Activated CD4-positive, alpha-beta T cell treated with anti-CD3 and anti-CD28 coated beads, Interleukin-2, amount 50 U/mL, for 16 hours (primary cell): ENCODE measurements around the gene SLC29A4.
A peak's percentile ranks its signal among the peaks of the same experiment; 100 is the strongest.
"Not testable (repeated sequence)": the region's sequence is repeated elsewhere in the genome, so short reads cannot be mapped to it uniquely, and the experiment has no call there.

Experiments
- DNase-seq: peaks from one replicate; pipeline ENCODE4 v3.0.0-alpha.2; 2020

Gene SLC29A4

GRCh38 chr7:5274985-5275431, 7.7 kb upstream of the SLC29A4 start:
- DNase-seq = not testable (repeated sequence)

- not testable (repeated sequence) for DNase-seq
These were observed 7.2 kb upstream of the SLC29A4 start for GRCh38 chr7:5275510-5275909.

- not testable (repeated sequence) for DNase-seq
These were observed 6.6 kb upstream of the SLC29A4 start for GRCh38 chr7:5276123-5276522.

GRCh38 chr7:5276611-5277010, 6.1 kb upstream of the SLC29A4 start:
- no peak for DNase-seq

- DNase-seq = no peak
These were observed 4.0 kb upstream of the SLC29A4 start for GRCh38 chr7:5278766-5279165.

DNA sequence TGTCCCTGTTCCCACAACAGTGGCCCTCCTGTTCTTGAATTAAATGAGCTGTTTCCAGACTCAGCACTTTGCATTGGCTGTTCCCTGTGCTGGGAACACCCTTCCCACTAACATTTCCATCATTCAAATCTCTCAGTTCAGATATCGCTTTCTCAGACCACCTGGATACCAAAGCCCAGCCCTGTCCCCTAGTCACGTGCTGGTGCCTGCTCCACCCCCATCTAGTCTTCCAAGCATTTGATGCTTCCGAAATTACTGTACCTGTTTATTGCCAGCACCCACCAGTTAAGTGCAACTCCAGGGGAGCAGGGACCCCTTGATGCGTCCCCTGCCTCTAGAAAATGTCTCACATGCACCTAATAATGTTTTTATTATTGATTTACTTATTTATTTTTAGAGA, 3.0 kb upstream of the SLC29A4 start:
- DNase-seq = no peak

GRCh38 chr7:5281598-5282500, 894 bp upstream of the SLC29A4 start:
- not testable (repeated sequence) for DNase-seq

DNA sequence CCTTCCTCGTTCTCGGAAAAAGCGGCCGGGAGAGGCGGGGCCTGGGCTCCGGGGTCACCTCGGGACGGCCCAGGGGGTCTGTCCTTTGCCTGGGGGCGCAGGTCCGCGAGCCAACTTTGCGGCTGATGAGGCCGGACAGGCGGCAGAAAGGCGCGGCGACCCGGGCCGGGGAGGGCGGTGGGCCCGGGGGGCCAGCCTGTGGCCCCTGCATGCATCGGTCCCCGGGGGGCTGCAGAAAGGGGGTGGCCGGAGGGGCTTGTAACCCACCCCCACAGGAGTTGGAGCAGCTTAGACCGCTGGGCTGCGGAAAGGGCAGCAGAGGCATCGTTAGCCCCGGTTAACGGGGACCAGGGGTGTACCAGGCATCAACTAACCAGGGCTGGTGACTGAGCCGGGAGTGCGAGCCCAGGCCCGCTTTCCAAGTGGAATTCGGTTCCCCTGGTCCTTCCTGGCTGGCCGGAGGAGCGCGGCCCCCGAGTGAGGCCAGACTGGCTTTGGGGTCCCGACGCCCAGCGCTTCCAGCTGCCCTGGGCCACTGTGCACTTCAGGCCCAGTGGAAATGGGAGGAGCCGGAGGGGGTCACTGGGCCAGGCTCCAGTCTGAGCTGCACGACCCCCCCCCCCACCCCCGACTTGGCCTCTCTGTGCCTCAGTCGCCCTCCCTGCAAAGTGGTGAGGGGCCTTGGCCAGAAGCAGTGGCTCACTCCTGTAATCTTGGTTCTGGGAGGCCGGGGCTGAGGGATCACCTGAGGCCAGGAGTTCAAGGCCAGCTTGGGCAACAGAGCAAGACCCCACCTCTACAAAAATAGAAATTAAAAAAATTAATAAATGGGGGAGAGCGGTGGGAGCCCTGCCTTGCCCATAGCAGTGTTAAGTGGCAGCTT, 919 bp downstream of the SLC29A4 start:
- no peak for DNase-seq

GRCh38 chr7:5284304-5285281, 1.9 kb downstream of the SLC29A4 start:
- DNase-seq = peak; percentile 24

GRCh38 chr7:5286933-5287332, 4.2 kb downstream of the SLC29A4 start:
- DNase-seq = no peak

DNA sequence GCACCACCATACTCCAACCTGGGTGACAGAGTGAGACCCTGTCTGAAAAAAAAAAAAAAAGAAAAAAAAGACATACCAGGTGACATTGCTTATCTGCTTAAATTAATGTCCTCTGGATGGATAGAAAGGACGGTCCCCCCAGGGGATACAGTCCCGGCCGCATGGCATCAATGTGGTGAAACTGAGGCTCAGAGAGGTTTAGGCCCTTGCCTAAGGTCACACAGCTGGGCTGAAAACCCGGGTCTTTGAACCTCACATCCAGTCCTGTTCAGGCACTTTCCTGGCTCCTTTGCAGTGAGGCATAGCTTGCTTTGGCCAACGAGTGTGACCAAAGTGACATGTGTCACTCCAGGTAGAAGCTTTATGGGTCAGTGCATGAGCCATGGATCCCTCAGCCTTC, 4.6 kb downstream of the SLC29A4 start:
- not testable (repeated sequence) for DNase-seq

DNA sequence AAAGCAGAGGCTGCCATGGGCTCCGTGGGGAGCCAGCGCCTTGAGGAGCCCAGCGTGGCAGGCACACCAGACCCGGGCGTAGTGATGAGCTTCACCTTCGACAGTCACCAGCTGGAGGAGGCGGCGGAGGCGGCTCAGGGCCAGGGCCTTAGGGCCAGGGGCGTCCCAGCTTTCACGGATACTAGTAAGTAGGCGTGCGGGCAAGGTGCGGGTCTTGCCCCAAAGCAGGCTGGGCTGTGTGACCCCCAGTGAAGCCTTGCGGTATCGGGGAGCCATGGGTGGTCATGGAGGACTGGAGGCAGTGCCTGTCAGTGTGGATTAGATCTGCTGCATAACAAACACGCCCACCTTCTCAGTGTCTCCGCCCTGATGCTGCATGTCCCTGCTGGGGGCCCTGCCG, 5.1 kb downstream of the SLC29A4 start:
- DNase-seq = no peak

DNA sequence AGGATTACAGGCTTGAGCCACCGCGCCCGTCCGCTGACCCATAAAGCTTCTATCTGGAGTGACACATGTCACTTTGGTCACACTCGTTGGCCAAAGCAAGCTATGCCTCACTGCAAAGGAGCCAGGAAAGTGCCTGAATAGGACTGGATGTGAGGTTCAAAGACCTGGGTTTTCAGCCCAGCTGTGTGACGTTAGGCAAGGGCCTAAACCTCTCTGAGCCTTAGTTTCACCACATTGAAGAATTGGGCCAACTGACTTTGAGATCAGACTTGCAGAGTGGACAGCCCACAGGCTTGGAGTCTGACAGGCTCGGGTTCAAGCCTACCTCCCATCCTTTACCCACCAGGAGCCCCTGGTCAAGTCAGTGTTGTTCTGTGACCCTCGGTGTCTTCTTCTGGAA, 5.8 kb downstream of the SLC29A4 start:
- not testable (repeated sequence) for DNase-seq

- DNase-seq = no peak
These were observed 6.6 kb downstream of the SLC29A4 start for GRCh38 chr7:5289355-5289754.

DNA sequence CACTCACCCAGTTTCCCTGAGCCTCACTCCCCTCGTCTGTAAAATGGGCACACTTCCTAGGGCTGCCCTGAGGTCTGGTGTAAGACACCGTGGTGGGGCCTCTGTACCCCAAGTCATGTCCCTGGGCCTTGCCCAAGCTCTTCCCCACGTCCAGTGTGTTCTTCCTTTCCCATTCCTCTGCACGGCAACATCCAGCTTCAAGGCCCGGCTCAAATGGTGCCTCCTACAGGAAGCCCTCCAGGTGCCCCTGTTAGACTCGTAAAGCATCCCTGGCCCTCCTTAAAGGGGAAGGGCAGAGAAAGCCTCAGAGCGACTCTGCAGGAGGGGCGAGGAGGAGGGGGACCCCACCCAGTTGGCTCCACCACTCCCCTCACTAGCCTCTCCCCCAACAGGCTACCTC, 8.6 kb downstream of the SLC29A4 start:
- DNase-seq = no peak

GRCh38 chr7:5291711-5292335, 9.1 kb downstream of the SLC29A4 start:
- DNase-seq = not testable (repeated sequence)

- no peak for DNase-seq
These were observed 11.6 kb downstream of the SLC29A4 start for GRCh38 chr7:5294169-5294987.

DNA sequence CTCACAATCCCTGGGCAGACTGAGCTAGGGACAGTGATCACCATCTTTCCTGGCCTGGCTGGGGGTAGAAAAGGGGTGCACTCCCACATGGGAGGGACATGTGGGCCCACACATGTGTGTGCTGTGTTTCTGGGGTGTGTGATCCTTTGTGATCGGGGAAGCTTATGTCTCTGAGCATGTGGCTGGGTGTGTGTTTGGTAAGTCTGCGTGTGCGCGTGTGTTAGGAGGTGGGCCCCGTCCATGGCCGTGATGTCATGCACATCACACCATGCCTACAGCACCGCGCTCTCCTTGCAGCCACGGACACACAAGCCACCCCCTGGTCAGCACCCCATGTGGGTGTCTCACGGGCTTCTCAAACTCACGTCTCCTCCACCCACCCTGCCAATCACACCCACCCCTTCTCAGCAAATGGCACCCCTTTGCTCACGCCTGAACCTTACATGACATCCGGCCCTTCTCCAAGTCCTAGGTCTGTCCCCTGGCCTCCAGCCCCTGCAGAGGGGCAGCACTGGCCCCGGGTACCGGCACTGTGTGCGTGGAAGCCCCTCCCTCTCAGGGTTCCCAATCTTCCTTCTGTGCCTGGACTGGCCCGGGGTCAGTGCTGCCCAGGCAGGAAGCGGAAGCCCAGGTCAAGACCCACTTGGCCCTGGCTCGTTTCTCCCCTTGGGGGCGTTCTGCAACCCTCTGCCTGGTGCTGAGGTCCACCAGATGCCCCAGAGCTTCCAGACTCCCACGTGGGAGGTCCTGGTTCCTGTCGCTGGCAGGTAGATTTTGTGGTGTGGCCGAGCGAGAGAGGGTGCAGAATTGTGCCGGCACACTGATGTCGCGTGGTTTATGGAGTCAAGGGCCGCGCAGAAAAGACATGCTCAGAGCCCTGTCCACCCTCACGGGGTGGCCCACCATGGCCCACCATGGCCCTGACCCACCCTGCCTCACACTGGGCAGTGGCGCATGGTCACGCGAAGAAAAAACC, 12.6 kb downstream of the SLC29A4 start:
- no peak for DNase-seq

- DNase-seq = no peak
These were observed 13.4 kb downstream of the SLC29A4 start for GRCh38 chr7:5296015-5296610.
